Measurements from ENCODE around the gene SAA2. TPM values are rescaled to one million over a fixed set of nuclear protein-coding genes. Genes with fewer than 3 reads are reported as not detected.
"Not testable (repeated sequence)": the region's sequence is repeated elsewhere in the genome, so short reads cannot be mapped to it uniquely, and the experiment has no call there.

Gene SAA2
- total RNA-seq, 4 donors from 2014 or later: 37.2 to 515 (median 246) TPM

- ATAC-seq (ENCODE audit: low FRiP score): no peak
- no peak for TF ChIP-seq CTCF (IDR thresholded peaks at IDR 0.05)
Measured at GRCh38 chr11:18209058-18209457, 39.4 kb downstream of the SAA2 start.

GRCh38 chr11:18204771-18205170 lies 43.7 kb downstream of the SAA2 start:
- no peak for ATAC-seq (ENCODE audit: low FRiP score)
- no peak for DNase-seq (ENCODE audit: low spot score)
- TF ChIP-seq CTCF (IDR thresholded peaks at IDR 0.05): no peak

More at GRCh38 chr11:18209058-18209457, 39.4 kb downstream of the SAA2 start:
- DNase-seq (ENCODE audit: low spot score): no peak

DNA sequence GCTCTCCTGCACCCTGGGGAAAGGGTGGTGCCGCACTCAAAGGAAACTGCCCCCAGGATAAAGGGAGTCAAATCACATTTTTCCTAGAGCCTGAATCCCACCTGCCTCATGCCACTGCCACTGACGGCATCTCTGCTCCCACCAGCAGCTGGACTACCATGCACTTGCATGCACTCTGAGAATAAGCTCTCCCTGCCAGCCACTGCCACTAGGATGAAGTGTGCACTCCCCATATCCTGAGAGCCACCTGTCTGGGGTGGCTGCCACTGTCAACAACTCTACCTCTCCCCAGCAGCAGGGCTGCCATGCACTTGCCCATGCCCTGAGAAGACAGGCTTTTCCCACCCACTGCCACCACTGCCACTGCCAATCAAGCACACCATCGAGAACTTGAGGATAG lies 44.2 kb downstream of the SAA2 start:
- DNase-seq (ENCODE audit: low spot score): no peak
- TF ChIP-seq CTCF (IDR thresholded peaks at IDR 0.05): no peak
- ATAC-seq (ENCODE audit: low FRiP score): no peak

GRCh38 chr11:18203723-18204122 lies 44.7 kb downstream of the SAA2 start:
- DNase-seq (ENCODE audit: low spot score): no peak
- ATAC-seq (ENCODE audit: low FRiP score): no peak
- no peak for TF ChIP-seq CTCF (IDR thresholded peaks at IDR 0.05)

- ATAC-seq (ENCODE audit: low FRiP score): not testable (repeated sequence)
Measured at GRCh38 chr11:18197738-18198137, 50.7 kb downstream of the SAA2 start.

GRCh38 chr11:18196532-18196931 lies 51.9 kb downstream of the SAA2 start:
- no peak for TF ChIP-seq CTCF (IDR thresholded peaks at IDR 0.05)
- DNase-seq (ENCODE audit: low spot score) (no peak), ATAC-seq (ENCODE audit: low FRiP score) (no peak)

More at GRCh38 chr11:18197738-18198137, 50.7 kb downstream of the SAA2 start:
- DNase-seq (ENCODE audit: low spot score): not testable (repeated sequence)

Small RNA genes within 50 kb of the gene (small RNA-seq; reads per million reads assigned to genes)
- gene RNA5SP333: not detected
- not detected for gene RNA5SP334

Other genes starting within 250 kb of the SAA2 start
- gene SERGEF, start 235.6 kb downstream of the SAA2 start, total RNA-seq: 10 to 100 TPM; 18.9 to 23.9 (median 20.6) TPM
- under 1 TPM; 0.19 to 0.47 (median 0.31) TPM for gene TPH1, start 202.4 kb downstream of the SAA2 start, total RNA-seq
- gene SAAL1, start 142.6 kb downstream of the SAA2 start, total RNA-seq: 10 to 100 TPM in 2 of 4 donors, 1 to 10 TPM in 2; 6.6 to 13.2 (median 9.8) TPM
- not detected for gene MRGPRX3, start 116.1 kb downstream of the SAA2 start, total RNA-seq
- gene MRGPRX4, start 75.8 kb downstream of the SAA2 start, total RNA-seq: not detected
- gene SAA4, start 11.9 kb downstream of the SAA2 start, total RNA-seq: 1 to 10 TPM in 1 of 4 donors, under 1 TPM in 1, not detected in 2; 0.74 to 3.2 TPM
- 1,000 to 10,000 TPM in 1 of 4 donors, 100 to 1,000 TPM in 3; 170 to 1,717 (median 790) TPM for gene SAA1, start 17.6 kb upstream of the SAA2 start, total RNA-seq
- gene HPS5, start 73.5 kb upstream of the SAA2 start, total RNA-seq: 10 to 100 TPM; 23.0 to 66.0 (median 24.1) TPM
- 10 to 100 TPM; 54.1 to 74.2 (median 70.8) TPM for gene GTF2H1, start 73.9 kb upstream of the SAA2 start, total RNA-seq
- gene LDHA, start 145.9 kb upstream of the SAA2 start, total RNA-seq: 100 to 1,000 TPM; 403 to 946 (median 700) TPM
- gene LDHC, start 163.7 kb upstream of the SAA2 start, total RNA-seq: under 1 TPM in 2 of 4 donors, not detected in 2; 0.19 to 0.60 TPM
- not detected for gene LDHAL6A, start 207.2 kb upstream of the SAA2 start, total RNA-seq

Measured in omental fat pad (tissue), 4 donors.